GM12878 (cell line): ENCODE measurements around the gene ZNF32. TPM values are rescaled to one million over a fixed set of nuclear protein-coding genes. Genes with fewer than 3 reads are reported as not detected.

ENCODE experiments used
- ATAC-seq: fragments of 200-7000 bp; cut with Tn5 transposase; 3 replicates; pipeline ENCODE4 v1.9.1; 2020; ENCODE audit warnings: mild to moderate bottlenecking, moderate library complexity
- BruUV-seq: library from RNA; stranded (reverse); fragments of 400-500 nt; replicated peaks from 2 replicates; lab custom pipeline; 2021; lab: Mats Ljungman, UMichigan
- CTCF ChIA-PET: fragments of 300-600 bp; sonication (Branson Sonifier 250); formaldehyde crosslinking; extraction: SDS; loops from one replicate; lab custom pipeline; 2021; ENCODE audit warnings: inconsistent platforms; lab: Yijun Ruan, JAX
- POLR2A ChIA-PET: fragments of 350-600 bp; formaldehyde crosslinking; extraction: SDS; loops from one replicate; lab custom pipeline; 2021; ENCODE audit warnings: inconsistent platforms; lab: Charles Lee
- RAD21 ChIA-PET: fragments of 300-600 bp; sonication (Branson Sonifier 250); formaldehyde crosslinking; loops from one replicate; lab custom pipeline; 2023; ENCODE audit warnings: antibody characterized with exemption; ENCODE audit not compliant: unreplicated experiment; lab: Charles Lee
- SMC1A ChIA-PET: fragments of 300-600 bp; sonication (Branson Sonifier 250); formaldehyde crosslinking; loops from one replicate; lab custom pipeline; 2023; ENCODE audit not compliant: unreplicated experiment, uncharacterized antibody; lab: Charles Lee
- DNase-seq: peaks from one replicate; pipeline ENCODE4 v3.0.0-alpha.2; 2011; ENCODE audit warnings: low read depth, low spot score
- FAIRE-seq: peaks from 3 replicates; lab custom pipeline; 2011; peaks lifted over from hg19 to GRCh38; lab: Jason Lieb, UNC
- H2AFZ ChIP-seq: 2 replicates; pipeline ENCODE4 v1.6.0; 2011; ENCODE audit warnings: low read depth, low read length, control low read depth; ENCODE audit not compliant: control insufficient read depth
- H3K27ac ChIP-seq: 2 replicates; pipeline ENCODE4 v1.5.1; 2011; ENCODE audit warnings: control low read depth; ENCODE audit not compliant: control insufficient read depth, insufficient read depth
- H3K27me3 ChIP-seq, 2 experiments: replicated peaks in 1 of 2; 2 replicates each; pipeline versions ENCODE4 v1.6.0 to v1.6.1; 2011; ENCODE audit warnings: low read length in 1 of 2; ENCODE audit not compliant: control insufficient read depth in 2 of 2, insufficient read depth in 2 of 2
- H3K36me3 ChIP-seq, 2 experiments: 2 replicates each; pipeline ENCODE4 v1.5.1; 2011; ENCODE audit warnings: low read length in 1 of 2; ENCODE audit not compliant: control insufficient read depth in 2 of 2, insufficient read depth in 2 of 2
- H3K4me1 ChIP-seq: 2 replicates; pipeline ENCODE4 v1.6.1; 2011; ENCODE audit warnings: mild to moderate bottlenecking, low read length, moderate library complexity, mixed read lengths; ENCODE audit not compliant: control insufficient read depth, insufficient read depth
- H3K4me2 ChIP-seq: 2 replicates; pipeline ENCODE4 v1.6.0; 2011; ENCODE audit warnings: control low read depth; ENCODE audit not compliant: control insufficient read depth, insufficient read depth
- H3K4me3 ChIP-seq: fragments of 200-600 bp; sonication (generic); 2 replicates; pipeline ENCODE4 v1.5.1; 2016
- H3K79me2 ChIP-seq: 2 replicates; pipeline ENCODE4 v1.6.0; 2011; ENCODE audit warnings: low read length; ENCODE audit not compliant: control insufficient read depth, insufficient read depth
- H3K9ac ChIP-seq: 2 replicates; pipeline ENCODE4 v1.8.0; 2011; ENCODE audit warnings: low read length, control low read depth, mixed read lengths; ENCODE audit not compliant: control insufficient read depth, insufficient read depth
- H3K9me3 ChIP-seq: replicated peaks from 3 replicates; pipeline ENCODE4 v1.5.1; 2011; ENCODE audit warnings: mild to moderate bottlenecking, low read length; ENCODE audit not compliant: control insufficient read depth, insufficient read depth
- H4K20me1 ChIP-seq: 2 replicates; pipeline ENCODE4 v1.6.0; 2011; ENCODE audit not compliant: control insufficient read depth, insufficient read depth
- BACH1 ChIP-seq: fragments of 450-650 bp; IDR thresholded peaks from 2 replicates; pipeline ENCODE4 v1.6.1; 2017; ENCODE audit warnings: mild to moderate bottlenecking, borderline replicate concordance
- CBFB ChIP-seq: IDR thresholded peaks from 2 replicates; pipeline ENCODE4 v1.6.1; 2016; ENCODE audit warnings: antibody characterized with exemption, low read depth
- CBX3 ChIP-seq: fragments of 200-600 bp; sonication (generic); IDR thresholded peaks from 2 replicates; pipeline ENCODE4 v1.6.1; 2016; ENCODE audit warnings: low read depth, borderline replicate concordance
- CBX5 ChIP-seq: sonication (generic); IDR thresholded peaks from 2 replicates; pipeline ENCODE4 v1.6.1; 2016; ENCODE audit warnings: low read depth, moderate library complexity, mild to moderate bottlenecking, inconsistent platforms
- CHD2 ChIP-seq: IDR thresholded peaks from 2 replicates; pipeline ENCODE4 v1.6.1; 2011; ENCODE audit warnings: low read depth, low read length, improper control_type of control experiment, borderline replicate concordance
- FOXK2 ChIP-seq: fragments of 450-650 bp; IDR thresholded peaks from 2 replicates; pipeline ENCODE4 v1.6.1; 2017; ENCODE audit warnings: mild to moderate bottlenecking, moderate library complexity
- GABPA ChIP-seq: IDR thresholded peaks from 2 replicates; pipeline ENCODE4 v1.6.1; 2014; ENCODE audit warnings: antibody characterized with exemption, low read depth, mild to moderate bottlenecking, inconsistent platforms
- HCFC1 ChIP-seq: fragments of 150-350 bp; IDR thresholded peaks from 2 replicates; pipeline ENCODE4 v1.6.1; 2014; ENCODE audit warnings: low read length
- NR2C2 ChIP-seq: IDR thresholded peaks from 2 replicates; pipeline ENCODE4 v1.6.1; 2011; ENCODE audit warnings: borderline replicate concordance, low read depth; ENCODE audit not compliant: control insufficient read depth, insufficient read length
- YY1 ChIP-seq: IDR thresholded peaks from 2 replicates; pipeline ENCODE4 v1.6.1; 2011; ENCODE audit warnings: low read depth, mild to moderate bottlenecking, low read length
- WGBS: methylation state at CpG from one replicate; pipeline ENCODE4 v1.1.6; 2016; ENCODE audit warnings: low lambda C conversion rate; ENCODE audit not compliant: insufficient replicate concordance, insufficient coverage; ENCODE audit errors: missing lambda C conversion rate; 5-methylcytosine and 5-hydroxymethylcytosine counted together
- in situ Hi-C: fragments of 300-500 bp; cut with MboI; formaldehyde crosslinking; loops from 9 replicates; pipeline ENCODE4 v1.14.3; 2018; ENCODE audit warnings: mixed read lengths
- intact Hi-C: fragments of 100-400 bp; cut with micrococcal nuclease; formaldehyde crosslinking; loops from one replicate; pipeline ENCODE4 v1.14.2; 2022; ENCODE audit not compliant: unreplicated experiment
- polyA plus RNA-seq, 11 experiments: library from polyadenylated mRNA; depleted of rRNA in 4 of 11; unstranded in 6 of 11; stranded (reverse) in 5 of 11; fragments of >200 nt; fragmentation: Nextera tagmentation in 4 of 11; fragmentation: Illumina TruSeq in 1 of 11; extraction: Ambion mirVana in 4 of 11; extraction: Trizol in 1 of 11; gene quantifications; 1 replicate in 1 of 11; 2 replicates in 10 of 11; pipeline versions ENCODE4 v1.2.1 to v1.2.3, GENCODE V29; 2011 to 2016; ENCODE audit warnings: inconsistent platforms in 2 of 11, missing spikeins in 2 of 11, low read depth in 1 of 11
- total RNA-seq, 4 experiments: library from RNA; depleted of rRNA in 3 of 4; stranded (reverse); fragments of >200 nt in 3 of 4; fragmentation: Illumina TruSeq in 1 of 4; extraction: Trizol in 1 of 4; gene quantifications; 2 replicates each; pipeline versions ENCODE4 v1.2.1 to v1.2.3, GENCODE V29; 2013 to 2021
- TF ChIP-seq, protein P1 (sequence below): IDR thresholded peaks from 2 replicates; pipeline ENCODE4 v1.6.1; 2012; ENCODE audit warnings: mild to moderate bottlenecking, low read depth, low read length
- TF ChIP-seq, protein P2 (sequence below): IDR thresholded peaks from 2 replicates; pipeline ENCODE4 v1.6.1; 2012; ENCODE audit warnings: improper control_type of control experiment, low read depth, low read length; ENCODE audit not compliant: insufficient replicate concordance
- TF ChIP-seq, protein P3 (sequence below): fragments of 450-650 bp; conservative IDR thresholded peaks from 2 replicates; pipeline ENCODE4 v1.6.1; 2017; ENCODE audit warnings: mild to moderate bottlenecking, moderate library complexity

Gene ZNF32
- total and polyA plus RNA-seq, 10 of the 15 experiments (the other 5 are each of a cell fraction or from before 2014, with no cell fraction given): 1.9 to 23.0 (median 3.4) TPM

DNA sequence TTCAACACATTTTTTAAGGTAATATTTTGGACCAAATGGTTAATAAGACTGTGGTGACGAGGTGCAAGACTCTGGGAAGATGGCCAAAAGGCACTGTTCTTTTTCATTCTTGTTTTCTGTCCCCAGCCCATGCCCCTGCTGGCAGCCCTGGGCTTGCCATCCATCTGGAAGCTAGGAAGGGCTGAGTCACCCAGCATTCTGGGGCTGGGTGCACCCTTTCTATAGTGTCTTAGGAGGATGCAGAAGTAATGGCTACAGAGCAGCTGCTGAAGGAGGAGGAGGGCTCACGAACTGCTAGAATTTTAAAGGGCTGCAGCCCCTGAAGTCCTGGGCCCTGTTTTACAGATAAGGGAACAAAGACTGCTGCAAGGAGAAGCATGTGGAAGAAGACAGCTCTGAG is 42.8 kb upstream of the ZNF32 start:
- Histone ChIP-seq H2AFZ (no peak overlapping the region), H3K4me3 (no peak overlapping the region)
- ATAC-seq: no peak

More for the DNA sequence above, 42.8 kb upstream of the ZNF32 start:
- in situ Hi-C loops (no loop called here), intact Hi-C loops (loop anchor here (5.0 to 10.0 kb wide), 3 partner anchors 153 to 696 kb away; partner anchors contain the start of gene CXCL12)
- Histone ChIP-seq H3K9ac (no peak overlapping the region), H3K79me2 (no peaks in the 10 kb centered on the region), H3K4me1 (peaks cover 3% of the 10 kb centered on the region; the same call in 1 of the 2 replicates), H3K27me3 (no peaks in the 10 kb centered on the region; a peak in 1 of 4 replicates), H3K9me3 (no peaks in the 10 kb centered on the region), H3K36me3 (no peaks in the 10 kb centered on the region), H3K27ac (no peak overlapping the region), H3K4me2 (no peak overlapping the region), H4K20me1 (no peaks in the 10 kb centered on the region)
- TF ChIP-seq BACH1 (no peak), HCFC1 (no peak), CHD2 (no peak), FOXK2 (no peak), NR2C2 (no peak), CBX5 (no peak), CBX3 (no peak), YY1 (no peak), CBFB (no peak), GABPA (no peak)
- TF ChIP-seq, protein P1, sequence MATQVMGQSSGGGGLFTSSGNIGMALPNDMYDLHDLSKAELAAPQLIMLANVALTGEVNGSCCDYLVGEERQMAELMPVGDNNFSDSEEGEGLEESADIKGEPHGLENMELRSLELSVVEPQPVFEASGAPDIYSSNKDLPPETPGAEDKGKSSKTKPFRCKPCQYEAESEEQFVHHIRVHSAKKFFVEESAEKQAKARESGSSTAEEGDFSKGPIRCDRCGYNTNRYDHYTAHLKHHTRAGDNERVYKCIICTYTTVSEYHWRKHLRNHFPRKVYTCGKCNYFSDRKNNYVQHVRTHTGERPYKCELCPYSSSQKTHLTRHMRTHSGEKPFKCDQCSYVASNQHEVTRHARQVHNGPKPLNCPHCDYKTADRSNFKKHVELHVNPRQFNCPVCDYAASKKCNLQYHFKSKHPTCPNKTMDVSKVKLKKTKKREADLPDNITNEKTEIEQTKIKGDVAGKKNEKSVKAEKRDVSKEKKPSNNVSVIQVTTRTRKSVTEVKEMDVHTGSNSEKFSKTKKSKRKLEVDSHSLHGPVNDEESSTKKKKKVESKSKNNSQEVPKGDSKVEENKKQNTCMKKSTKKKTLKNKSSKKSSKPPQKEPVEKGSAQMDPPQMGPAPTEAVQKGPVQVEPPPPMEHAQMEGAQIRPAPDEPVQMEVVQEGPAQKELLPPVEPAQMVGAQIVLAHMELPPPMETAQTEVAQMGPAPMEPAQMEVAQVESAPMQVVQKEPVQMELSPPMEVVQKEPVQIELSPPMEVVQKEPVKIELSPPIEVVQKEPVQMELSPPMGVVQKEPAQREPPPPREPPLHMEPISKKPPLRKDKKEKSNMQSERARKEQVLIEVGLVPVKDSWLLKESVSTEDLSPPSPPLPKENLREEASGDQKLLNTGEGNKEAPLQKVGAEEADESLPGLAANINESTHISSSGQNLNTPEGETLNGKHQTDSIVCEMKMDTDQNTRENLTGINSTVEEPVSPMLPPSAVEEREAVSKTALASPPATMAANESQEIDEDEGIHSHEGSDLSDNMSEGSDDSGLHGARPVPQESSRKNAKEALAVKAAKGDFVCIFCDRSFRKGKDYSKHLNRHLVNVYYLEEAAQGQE: no peak
- TF ChIP-seq, protein P2, sequence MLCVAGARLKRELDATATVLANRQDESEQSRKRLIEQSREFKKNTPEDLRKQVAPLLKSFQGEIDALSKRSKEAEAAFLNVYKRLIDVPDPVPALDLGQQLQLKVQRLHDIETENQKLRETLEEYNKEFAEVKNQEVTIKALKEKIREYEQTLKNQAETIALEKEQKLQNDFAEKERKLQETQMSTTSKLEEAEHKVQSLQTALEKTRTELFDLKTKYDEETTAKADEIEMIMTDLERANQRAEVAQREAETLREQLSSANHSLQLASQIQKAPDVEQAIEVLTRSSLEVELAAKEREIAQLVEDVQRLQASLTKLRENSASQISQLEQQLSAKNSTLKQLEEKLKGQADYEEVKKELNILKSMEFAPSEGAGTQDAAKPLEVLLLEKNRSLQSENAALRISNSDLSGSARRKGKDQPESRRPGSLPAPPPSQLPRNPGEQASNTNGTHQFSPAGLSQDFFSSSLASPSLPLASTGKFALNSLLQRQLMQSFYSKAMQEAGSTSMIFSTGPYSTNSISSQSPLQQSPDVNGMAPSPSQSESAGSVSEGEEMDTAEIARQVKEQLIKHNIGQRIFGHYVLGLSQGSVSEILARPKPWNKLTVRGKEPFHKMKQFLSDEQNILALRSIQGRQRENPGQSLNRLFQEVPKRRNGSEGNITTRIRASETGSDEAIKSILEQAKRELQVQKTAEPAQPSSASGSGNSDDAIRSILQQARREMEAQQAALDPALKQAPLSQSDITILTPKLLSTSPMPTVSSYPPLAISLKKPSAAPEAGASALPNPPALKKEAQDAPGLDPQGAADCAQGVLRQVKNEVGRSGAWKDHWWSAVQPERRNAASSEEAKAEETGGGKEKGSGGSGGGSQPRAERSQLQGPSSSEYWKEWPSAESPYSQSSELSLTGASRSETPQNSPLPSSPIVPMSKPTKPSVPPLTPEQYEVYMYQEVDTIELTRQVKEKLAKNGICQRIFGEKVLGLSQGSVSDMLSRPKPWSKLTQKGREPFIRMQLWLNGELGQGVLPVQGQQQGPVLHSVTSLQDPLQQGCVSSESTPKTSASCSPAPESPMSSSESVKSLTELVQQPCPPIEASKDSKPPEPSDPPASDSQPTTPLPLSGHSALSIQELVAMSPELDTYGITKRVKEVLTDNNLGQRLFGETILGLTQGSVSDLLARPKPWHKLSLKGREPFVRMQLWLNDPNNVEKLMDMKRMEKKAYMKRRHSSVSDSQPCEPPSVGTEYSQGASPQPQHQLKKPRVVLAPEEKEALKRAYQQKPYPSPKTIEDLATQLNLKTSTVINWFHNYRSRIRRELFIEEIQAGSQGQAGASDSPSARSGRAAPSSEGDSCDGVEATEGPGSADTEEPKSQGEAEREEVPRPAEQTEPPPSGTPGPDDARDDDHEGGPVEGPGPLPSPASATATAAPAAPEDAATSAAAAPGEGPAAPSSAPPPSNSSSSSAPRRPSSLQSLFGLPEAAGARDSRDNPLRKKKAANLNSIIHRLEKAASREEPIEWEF: no peak
- TF ChIP-seq, protein P3, sequence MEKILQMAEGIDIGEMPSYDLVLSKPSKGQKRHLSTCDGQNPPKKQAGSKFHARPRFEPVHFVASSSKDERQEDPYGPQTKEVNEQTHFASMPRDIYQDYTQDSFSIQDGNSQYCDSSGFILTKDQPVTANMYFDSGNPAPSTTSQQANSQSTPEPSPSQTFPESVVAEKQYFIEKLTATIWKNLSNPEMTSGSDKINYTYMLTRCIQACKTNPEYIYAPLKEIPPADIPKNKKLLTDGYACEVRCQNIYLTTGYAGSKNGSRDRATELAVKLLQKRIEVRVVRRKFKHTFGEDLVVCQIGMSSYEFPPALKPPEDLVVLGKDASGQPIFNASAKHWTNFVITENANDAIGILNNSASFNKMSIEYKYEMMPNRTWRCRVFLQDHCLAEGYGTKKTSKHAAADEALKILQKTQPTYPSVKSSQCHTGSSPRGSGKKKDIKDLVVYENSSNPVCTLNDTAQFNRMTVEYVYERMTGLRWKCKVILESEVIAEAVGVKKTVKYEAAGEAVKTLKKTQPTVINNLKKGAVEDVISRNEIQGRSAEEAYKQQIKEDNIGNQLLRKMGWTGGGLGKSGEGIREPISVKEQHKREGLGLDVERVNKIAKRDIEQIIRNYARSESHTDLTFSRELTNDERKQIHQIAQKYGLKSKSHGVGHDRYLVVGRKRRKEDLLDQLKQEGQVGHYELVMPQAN: no peak
- WGBS: 11% methylated on average over 2 of the region's 2 CpGs
- no TSS peak for BruUV-seq
- RAD21 ChIA-PET: interaction anchor here (1.8 kb wide), 1 partner anchor 695 kb away, joined by 7 read pairs; no protein-coding TSS in a partner anchor
- FAIRE-seq (no peak), DNase-seq (no peak)
- POLR2A ChIA-PET: no interaction called here
- SMC1A ChIA-PET: no interaction called here
- CTCF ChIA-PET: interaction anchor here (1.1 kb wide), 1 partner anchor 338 kb away, joined by 3 read pairs; no protein-coding TSS in a partner anchor
